ENCODE data around the gene PTPRK.

PTPRK gene

GRCh38 chr6:128155826-128156225 is 364.6 kb downstream of the PTPRK start:
- no peak for TF ChIP-seq CTCF (conservative IDR thresholded peaks at IDR 0.05)
- no peak overlapping the region for H3K27ac ChIP-seq

DNA sequence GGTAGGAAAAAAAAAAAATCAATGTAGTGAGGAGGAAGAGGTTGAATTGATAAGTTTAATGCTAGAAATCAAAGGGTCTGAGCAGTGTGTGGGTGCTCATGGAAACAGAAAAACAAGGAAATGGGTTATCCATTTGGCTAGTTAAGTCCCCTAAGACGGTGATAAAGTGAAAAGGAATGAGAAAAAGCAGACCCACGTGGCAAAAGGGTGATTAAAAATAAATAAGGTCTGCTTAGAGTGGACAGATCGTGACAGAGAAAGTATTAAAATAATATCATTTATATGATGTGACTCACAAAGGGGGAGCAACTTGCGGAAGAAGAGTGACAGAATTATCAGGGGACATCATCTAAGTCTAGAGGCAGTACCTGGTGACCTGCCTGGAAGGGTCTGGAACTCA is 367.8 kb downstream of the PTPRK start:
- TF ChIP-seq CTCF (conservative IDR thresholded peaks at IDR 0.05), result no peak
- no peak overlapping the region for H3K27ac ChIP-seq

DNA sequence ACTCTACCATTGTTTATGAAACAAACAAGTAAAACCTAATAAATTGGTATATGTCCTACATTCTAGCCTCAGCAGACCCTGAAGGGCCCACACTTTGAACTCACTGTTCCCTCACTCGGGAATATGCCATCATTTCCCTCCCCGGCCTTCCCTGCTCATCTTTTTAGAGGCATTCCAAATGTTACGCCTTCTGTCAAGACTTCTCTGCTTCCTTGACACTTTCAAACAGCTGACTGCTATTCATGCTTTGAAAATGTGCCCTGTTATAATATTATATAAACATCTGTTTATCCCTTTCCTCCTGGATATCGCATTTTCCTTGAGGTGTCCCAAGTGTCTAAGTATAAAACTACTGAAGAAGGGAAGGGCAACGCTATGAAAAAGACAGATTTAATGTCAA is 370.0 kb downstream of the PTPRK start:
- TF ChIP-seq CTCF (conservative IDR thresholded peaks at IDR 0.05), result no peak
- no peak overlapping the region for H3K27ac ChIP-seq

DNA sequence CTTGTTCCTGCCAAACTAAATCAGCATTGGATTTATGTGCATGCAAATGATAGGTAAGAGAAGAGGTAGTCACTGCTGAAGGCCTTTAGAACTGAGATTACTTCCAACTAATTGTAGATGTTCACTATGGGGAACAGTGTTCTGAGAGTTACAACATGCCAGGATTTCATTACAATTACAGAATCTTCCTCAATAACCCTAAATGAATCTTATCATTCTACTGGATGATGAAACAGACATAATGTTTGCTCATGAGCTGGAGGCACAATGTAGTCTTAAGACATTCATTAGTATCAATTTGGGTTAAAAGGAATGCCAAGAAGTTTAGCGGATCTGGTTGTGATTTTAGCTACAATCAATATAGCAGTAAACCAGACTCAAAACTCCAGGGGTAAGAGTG is 370.6 kb downstream of the PTPRK start:
- TF ChIP-seq CTCF (conservative IDR thresholded peaks at IDR 0.05), result no peak
- H3K27ac ChIP-seq, result no peak overlapping the region

DNA sequence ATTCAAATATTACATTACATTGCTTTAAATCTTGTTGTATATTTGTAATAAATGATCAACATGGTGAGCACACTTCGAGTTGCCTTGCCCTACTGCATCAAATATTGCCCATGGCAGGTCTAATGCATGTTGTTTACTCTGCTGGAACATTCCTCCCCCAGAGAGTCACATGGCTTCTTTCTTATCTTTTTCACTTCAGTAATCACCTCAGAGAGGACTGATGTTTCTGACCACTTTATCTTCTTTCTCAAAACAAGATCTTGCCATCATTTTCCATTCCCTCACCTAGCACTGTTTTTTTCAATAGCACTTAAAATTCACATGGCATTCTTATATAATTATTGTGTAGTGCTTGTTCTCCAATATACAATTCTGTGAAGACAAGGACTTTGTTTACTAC is 376.1 kb downstream of the PTPRK start:
- no peak for TF ChIP-seq CTCF (conservative IDR thresholded peaks at IDR 0.05)
- H3K27ac ChIP-seq, result peak overlapping the region; percentile 23

GRCh38 chr6:128141932-128142331 is 378.5 kb downstream of the PTPRK start:
- H3K27ac ChIP-seq, result no peak overlapping the region
- TF ChIP-seq CTCF (conservative IDR thresholded peaks at IDR 0.05), result no peak

DNA sequence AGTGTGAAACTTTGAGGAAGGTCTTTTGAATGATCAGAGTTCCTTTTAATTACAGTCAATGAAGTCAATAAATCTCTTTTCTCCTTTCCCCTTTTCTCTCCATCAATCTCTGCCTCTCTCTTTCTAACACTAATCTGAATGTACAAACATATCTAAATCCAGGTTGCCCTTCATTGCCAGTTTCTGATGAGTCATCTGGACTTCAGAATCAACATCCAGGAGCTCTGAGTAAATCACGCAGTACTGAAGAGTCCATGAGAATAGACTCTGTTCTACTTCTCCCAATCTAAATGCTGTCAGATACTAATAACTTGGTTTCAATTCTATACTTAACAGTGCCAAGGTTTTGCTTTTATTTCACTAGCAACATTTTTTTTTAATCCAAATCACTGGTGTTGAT is 380.9 kb downstream of the PTPRK start:
- TF ChIP-seq CTCF (conservative IDR thresholded peaks at IDR 0.05), result no peak
- H3K27ac ChIP-seq, result no peak overlapping the region

DNA sequence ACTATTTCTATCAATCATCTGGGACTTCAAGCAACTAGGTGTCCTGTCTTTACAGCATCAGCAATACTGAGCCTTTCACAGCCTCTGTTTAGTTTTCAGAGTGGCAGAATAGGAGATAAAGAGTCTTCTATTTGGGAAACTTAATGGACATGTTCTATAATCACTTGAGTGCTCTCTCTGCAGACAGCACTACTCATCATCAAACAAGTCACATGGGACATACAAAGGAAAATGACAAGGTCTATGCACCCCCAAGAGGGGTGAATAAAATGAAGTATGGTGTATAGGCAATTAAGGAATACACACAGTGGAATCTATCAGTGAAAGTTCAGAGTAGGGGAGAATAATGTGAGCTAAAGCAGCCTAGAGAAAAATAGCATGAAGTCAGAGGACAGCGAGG is 381.7 kb downstream of the PTPRK start:
- H3K27ac ChIP-seq, result no peak overlapping the region
- no peak for TF ChIP-seq CTCF (conservative IDR thresholded peaks at IDR 0.05)

Measured in VCaP (cell line).